Left ventricle myocardium inferior (tissue), 1 donor: ENCODE results near the gene PEAR1. TPM values are rescaled to one million over a fixed set of nuclear protein-coding genes. Genes with fewer than 3 reads are reported as not detected.

Experiments
- DNase-seq: peaks from one replicate; pipeline ENCODE4 v3.0.0-alpha.2; 2020
- H3K27ac ChIP-seq: fragments of 200-600 bp; replicated peaks from 2 replicates; pipeline ENCODE4 v1.8.0; 2021
- H3K27me3 ChIP-seq: fragments of 200-600 bp; 2 replicates; pipeline ENCODE4 v1.8.0; 2021; ENCODE audit warnings: low read depth
- H3K36me3 ChIP-seq: fragments of 200-600 bp; 2 replicates; pipeline ENCODE4 v1.8.0; 2021
- H3K4me1 ChIP-seq: fragments of 200-600 bp; 2 replicates; pipeline ENCODE4 v1.8.0; 2021
- H3K4me3 ChIP-seq: fragments of 200-600 bp; 2 replicates; pipeline ENCODE4 v1.8.0; 2021; ENCODE audit warnings: mild to moderate bottlenecking, moderate library complexity
- H3K9me3 ChIP-seq: fragments of 200-600 bp; replicated peaks from 2 replicates; pipeline ENCODE4 v1.8.0; 2021
- intact Hi-C: fragments of 100-400 bp; cut with micrococcal nuclease; formaldehyde crosslinking; loops from one replicate; pipeline ENCODE4 v1.11.0; 2022
- total RNA-seq: library from RNA; stranded (reverse); fragmentation: NEBNext Ultra II Directional; extraction: Animal tissue kit (Norgen Biotek cat#: 25700); gene quantifications from one replicate; pipeline ENCODE4 v1.2.1, GENCODE V29; 2021
- TF ChIP-seq, protein P1 (sequence below): fragments of 200-600 bp; IDR thresholded peaks from 2 replicates; pipeline ENCODE4 v1.8.0; 2021; ENCODE audit warnings: antibody characterized with exemption, mild to moderate bottlenecking, borderline replicate concordance
- donor health status: DM: no; HTN: yes; CAD: no; lungs with severe emphysema.

The PEAR1 gene
- total RNA-seq, 1 donor from 2014 or later: 7.1 TPM

GRCh38 chr1:156948708-156949107 is 55.2 kb downstream of the PEAR1 start:
- DNase-seq: no peak

DNA sequence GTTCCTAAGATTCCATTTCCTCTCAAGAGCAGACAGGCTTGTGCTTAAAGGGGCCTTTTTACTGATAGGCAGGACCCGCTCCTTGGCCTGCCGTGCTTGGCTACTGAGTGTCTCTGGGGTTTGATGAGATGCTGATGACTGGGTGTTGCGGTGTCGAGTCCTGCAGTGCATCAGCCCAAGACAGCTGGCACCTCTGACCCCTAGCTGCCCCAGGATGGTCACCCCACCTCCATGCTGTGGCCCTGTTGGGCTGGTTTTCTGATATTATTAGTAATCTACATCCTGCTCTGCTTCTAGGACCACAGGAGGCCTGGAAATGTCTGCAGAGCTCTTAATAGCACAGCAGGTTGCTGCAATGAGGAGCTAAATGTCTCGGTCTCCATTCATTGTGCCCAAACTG is 55.6 kb downstream of the PEAR1 start:
- Histone ChIP-seq H3K27ac (no peak overlapping the region), H3K27me3 (no peaks in the 10 kb centered on the region), H3K36me3 (peaks cover 100% of the 10 kb centered on the region), H3K4me3 (no peak overlapping the region), H3K4me1 (no peaks in the 10 kb centered on the region), H3K9me3 (no peaks in the 10 kb centered on the region)
- TF ChIP-seq, protein P1, sequence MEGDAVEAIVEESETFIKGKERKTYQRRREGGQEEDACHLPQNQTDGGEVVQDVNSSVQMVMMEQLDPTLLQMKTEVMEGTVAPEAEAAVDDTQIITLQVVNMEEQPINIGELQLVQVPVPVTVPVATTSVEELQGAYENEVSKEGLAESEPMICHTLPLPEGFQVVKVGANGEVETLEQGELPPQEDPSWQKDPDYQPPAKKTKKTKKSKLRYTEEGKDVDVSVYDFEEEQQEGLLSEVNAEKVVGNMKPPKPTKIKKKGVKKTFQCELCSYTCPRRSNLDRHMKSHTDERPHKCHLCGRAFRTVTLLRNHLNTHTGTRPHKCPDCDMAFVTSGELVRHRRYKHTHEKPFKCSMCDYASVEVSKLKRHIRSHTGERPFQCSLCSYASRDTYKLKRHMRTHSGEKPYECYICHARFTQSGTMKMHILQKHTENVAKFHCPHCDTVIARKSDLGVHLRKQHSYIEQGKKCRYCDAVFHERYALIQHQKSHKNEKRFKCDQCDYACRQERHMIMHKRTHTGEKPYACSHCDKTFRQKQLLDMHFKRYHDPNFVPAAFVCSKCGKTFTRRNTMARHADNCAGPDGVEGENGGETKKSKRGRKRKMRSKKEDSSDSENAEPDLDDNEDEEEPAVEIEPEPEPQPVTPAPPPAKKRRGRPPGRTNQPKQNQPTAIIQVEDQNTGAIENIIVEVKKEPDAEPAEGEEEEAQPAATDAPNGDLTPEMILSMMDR: no peak
- DNase-seq: no peak
- intact Hi-C loops: no loop called here

More at GRCh38 chr1:156948708-156949107, 55.2 kb downstream of the PEAR1 start:
- intact Hi-C loops: no loop called here
- peaks cover 100% of the 10 kb centered on the region for H3K36me3 ChIP-seq
- H3K4me1 ChIP-seq: no peaks in the 10 kb centered on the region
- no peaks in the 10 kb centered on the region for H3K9me3 ChIP-seq
- H3K4me3 ChIP-seq: no peak overlapping the region
- TF ChIP-seq, protein P1: no peak
- H3K27ac ChIP-seq: no peak overlapping the region
- no peaks in the 10 kb centered on the region for H3K27me3 ChIP-seq

DNA sequence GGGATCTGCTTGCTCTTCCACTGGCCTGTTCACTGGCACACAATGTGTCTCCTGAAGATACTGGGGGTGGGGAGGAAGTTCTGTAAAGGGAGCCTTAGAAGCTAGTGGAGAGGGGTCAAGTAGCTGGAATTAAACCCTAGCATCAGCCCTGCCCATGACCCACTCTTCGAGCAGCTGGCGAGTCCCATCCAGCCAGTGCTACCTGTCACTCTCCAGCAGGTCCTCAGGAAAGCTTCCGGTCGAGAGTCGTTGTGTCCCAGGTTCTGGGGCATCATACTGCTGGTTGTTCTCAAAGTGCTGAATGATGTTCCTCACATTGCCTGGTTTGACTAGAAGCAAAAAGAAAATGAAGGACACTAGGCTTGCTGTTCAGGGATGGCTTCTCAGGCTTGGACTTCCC is 57.9 kb downstream of the PEAR1 start:
- Histone ChIP-seq H3K27me3 (no peaks in the 10 kb centered on the region), H3K36me3 (peaks cover 100% of the 10 kb centered on the region), H3K4me3 (no peak overlapping the region), H3K4me1 (no peaks in the 10 kb centered on the region), H3K9me3 (no peaks in the 10 kb centered on the region), H3K27ac (no peak overlapping the region)
- TF ChIP-seq, protein P1: no peak
- intact Hi-C loops: no loop called here
- DNase-seq: no peak

- peaks cover 100% of the 10 kb centered on the region for H3K36me3 ChIP-seq
- H3K27ac ChIP-seq: no peak overlapping the region
- TF ChIP-seq, protein P1: no peak
- no peaks in the 10 kb centered on the region for H3K4me1 ChIP-seq
- H3K9me3 ChIP-seq: no peaks in the 10 kb centered on the region
- no peaks in the 10 kb centered on the region for H3K27me3 ChIP-seq
- intact Hi-C loops: no loop called here
- DNase-seq: no peak
- no peak overlapping the region for H3K4me3 ChIP-seq
These were observed 60.1 kb downstream of the PEAR1 start for GRCh38 chr1:156953571-156953970.

- H3K27me3 ChIP-seq: no peaks in the 10 kb centered on the region
- TF ChIP-seq, protein P1: no peak
- no peaks in the 10 kb centered on the region for H3K9me3 ChIP-seq
- H3K4me3 ChIP-seq: no peak overlapping the region
- no peaks in the 10 kb centered on the region for H3K4me1 ChIP-seq
- no peak overlapping the region for H3K27ac ChIP-seq
- intact Hi-C loops: no loop called here
- peaks cover 97% of the 10 kb centered on the region for H3K36me3 ChIP-seq
- DNase-seq: no peak
These were observed 62.8 kb downstream of the PEAR1 start for GRCh38 chr1:156956333-156956732.

GRCh38 chr1:156957634-156958033 is 64.1 kb downstream of the PEAR1 start:
- no peak for DNase-seq
- Histone ChIP-seq H3K9me3 (no peaks in the 10 kb centered on the region), H3K36me3 (peaks cover 97% of the 10 kb centered on the region), H3K27me3 (no peaks in the 10 kb centered on the region), H3K4me1 (no peaks in the 10 kb centered on the region), H3K4me3 (no peak overlapping the region), H3K27ac (no peak overlapping the region)
- intact Hi-C loops: no loop called here
- TF ChIP-seq, protein P1: no peak
